ENCODE data around the gene ADCY5.

Gene ADCY5

GRCh38 chr3:123405936-123406510 is 42.9 kb downstream of the ADCY5 start:
- DNase-seq (ENCODE audit: low read depth), result no peak

- DNase-seq (ENCODE audit: low read depth), result no peak
These were observed 43.9 kb downstream of the ADCY5 start for GRCh38 chr3:123405021-123405420.

DNA sequence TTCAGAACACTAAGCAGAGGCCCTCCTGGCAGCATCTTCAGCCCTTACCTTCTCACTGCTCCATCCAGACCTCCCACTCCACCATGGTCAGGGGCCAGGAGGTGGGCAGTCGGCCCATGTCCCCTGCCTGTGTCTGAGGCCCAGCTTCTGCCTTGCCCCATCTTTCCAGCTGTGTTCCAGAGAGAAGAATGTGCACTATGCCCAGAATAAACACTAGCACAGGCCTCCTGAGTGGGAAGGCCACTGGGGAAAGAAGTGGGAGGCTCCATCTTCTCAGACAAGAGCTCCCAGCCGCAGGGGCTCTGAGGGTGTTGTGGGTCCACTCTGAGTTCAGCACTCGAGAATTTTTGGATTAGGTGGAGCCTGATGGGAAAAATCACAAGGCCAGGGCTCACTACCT is 44.5 kb downstream of the ADCY5 start:
- DNase-seq (ENCODE audit: low read depth), result no peak

- DNase-seq (ENCODE audit: low read depth), result no peak
These were observed 46.9 kb downstream of the ADCY5 start for GRCh38 chr3:123401836-123402530.

DNA sequence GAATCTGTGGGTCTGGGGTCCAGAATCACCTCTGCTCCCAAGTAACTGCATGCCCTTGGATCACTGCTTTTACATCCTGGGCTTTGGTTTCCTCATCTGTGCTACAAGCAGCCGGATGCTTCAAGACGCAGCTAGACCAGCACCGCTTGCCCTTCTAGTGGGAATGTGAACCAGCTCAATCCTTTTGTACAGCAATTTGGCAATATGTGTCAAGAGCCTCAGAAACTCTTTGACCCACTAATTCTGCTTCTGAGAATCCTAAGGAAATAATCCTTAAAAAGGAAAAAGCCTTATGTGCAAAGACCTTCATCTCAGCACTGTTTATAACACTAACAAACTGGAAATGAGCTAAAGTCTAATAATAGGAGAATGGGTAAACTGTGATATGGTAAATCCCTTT is 48.7 kb downstream of the ADCY5 start:
- DNase-seq (ENCODE audit: low read depth), result no peak

- DNase-seq (ENCODE audit: low read depth), result no peak
These were observed 49.2 kb downstream of the ADCY5 start for GRCh38 chr3:123399653-123400052.

DNA sequence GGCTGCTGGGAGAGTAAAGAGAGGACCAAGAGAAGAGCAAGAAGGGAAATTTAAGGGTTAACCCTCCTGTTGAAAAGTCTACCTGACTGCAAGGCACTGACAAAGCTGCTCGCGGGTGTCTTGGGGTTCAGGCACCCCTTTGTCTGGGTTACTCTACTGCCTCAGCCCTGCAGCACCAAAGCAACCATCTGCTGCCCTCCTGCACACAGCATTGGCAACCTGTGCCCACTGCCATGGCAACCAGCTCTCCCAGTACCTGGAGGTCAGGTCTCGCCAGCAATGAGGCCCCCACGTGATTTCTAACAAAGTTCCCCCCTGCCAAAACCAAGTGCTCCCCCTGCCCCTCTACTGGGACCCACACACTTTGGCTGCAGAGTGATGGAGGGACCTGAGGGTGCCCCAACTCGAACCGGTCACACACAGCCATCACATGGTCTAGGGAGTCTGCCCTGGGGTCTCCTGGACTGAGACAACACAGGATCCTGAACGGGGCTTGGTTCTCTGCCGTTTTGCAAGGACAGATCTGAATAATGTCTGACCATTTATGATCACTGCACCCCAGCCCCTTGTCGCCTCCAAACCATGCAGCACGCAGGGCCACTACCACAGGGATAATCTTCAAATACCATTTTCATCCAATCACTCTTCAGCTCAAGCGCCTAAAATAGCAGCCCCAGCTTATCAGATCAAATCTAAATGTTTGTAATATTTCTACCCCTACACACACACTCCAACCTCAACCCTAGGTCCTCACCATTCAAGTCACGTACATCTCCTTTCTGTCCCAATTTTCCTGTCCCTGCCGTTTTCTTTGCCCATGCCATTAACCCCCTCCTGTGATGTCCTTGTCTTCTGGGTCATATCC is 50.7 kb downstream of the ADCY5 start:
- no peak for DNase-seq (ENCODE audit: low read depth)

- no peak for DNase-seq (ENCODE audit: low read depth)
These were observed 51.8 kb downstream of the ADCY5 start for GRCh38 chr3:123397050-123397590.

- no peak for DNase-seq (ENCODE audit: low read depth)
These were observed 52.5 kb downstream of the ADCY5 start for GRCh38 chr3:123396171-123397049.

- no peak for DNase-seq (ENCODE audit: low read depth)
These were observed 53.7 kb downstream of the ADCY5 start for GRCh38 chr3:123395235-123395634.

DNA sequence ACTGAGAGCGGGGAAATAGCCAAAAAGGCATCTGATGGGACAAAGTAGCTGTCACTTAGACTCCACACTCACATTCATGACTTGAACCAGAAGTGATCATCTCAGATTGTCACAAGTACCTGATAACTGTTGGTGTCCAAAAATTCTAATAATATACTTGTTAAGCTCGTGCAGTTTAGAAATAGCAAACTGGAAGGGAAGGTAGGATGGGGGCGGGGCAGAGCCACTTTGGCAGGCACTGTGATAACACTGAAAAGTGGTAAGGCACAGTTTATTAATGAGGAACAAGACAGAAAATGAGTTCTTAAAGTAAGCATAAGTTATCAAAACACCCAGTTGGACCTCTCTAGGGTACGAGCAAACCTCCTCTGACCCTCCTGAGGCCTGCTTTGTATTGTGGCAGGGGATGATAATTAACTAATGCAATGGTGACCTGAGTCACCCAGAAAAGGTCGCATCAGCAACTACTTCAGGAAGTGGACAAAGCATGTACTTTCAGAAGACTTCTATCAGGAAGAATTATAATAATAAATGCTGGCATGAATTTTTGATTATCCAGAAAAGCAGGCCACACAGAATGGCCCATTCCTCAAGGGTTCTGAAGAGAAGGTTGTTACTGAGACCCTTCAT is 54.4 kb downstream of the ADCY5 start:
- DNase-seq (ENCODE audit: low read depth), result no peak

GRCh38 chr3:123392871-123393620 is 55.8 kb downstream of the ADCY5 start:
- DNase-seq (ENCODE audit: low read depth), result no peak

GRCh38 chr3:123392368-123392767 is 56.5 kb downstream of the ADCY5 start:
- DNase-seq (ENCODE audit: low read depth), result no peak

DNA sequence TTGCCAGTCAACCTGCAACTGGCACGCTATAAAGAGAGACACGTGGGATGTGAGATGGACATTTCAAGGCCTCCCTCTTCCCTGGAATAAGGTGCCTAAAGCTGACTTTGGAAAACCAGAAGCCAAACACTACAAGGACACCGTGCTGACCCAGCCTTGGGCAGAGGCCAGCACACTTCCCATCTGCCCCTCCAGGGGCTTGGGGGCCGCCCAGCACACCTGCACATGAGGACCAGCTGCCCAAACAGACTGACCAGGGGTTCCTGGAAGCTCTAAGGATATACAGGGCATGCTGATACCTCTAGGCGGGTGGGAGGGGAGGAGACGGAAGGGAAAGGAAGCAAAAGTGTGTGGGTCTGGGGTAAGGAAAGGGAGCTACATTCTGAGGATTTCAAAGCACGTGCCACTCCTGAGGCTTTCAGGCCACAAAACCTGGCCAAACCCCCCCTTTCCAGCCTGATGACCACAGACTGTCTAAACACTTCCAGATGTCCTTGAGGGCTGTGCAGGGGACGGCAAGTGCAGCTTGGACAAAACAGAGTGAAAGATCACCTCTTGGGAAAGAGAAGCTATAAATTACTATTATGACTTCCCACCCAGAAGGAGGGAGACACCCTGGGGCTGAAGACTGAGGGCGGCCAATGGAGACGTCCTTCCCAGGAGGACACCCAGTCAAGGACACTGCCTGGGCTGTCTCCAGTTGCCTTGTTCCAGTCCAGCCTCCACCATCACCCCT is 57.9 kb downstream of the ADCY5 start:
- DNase-seq (ENCODE audit: low read depth), result no peak

GRCh38 chr3:123389628-123389918 is 59.3 kb downstream of the ADCY5 start:
- DNase-seq (ENCODE audit: low read depth), result no peak

DNA sequence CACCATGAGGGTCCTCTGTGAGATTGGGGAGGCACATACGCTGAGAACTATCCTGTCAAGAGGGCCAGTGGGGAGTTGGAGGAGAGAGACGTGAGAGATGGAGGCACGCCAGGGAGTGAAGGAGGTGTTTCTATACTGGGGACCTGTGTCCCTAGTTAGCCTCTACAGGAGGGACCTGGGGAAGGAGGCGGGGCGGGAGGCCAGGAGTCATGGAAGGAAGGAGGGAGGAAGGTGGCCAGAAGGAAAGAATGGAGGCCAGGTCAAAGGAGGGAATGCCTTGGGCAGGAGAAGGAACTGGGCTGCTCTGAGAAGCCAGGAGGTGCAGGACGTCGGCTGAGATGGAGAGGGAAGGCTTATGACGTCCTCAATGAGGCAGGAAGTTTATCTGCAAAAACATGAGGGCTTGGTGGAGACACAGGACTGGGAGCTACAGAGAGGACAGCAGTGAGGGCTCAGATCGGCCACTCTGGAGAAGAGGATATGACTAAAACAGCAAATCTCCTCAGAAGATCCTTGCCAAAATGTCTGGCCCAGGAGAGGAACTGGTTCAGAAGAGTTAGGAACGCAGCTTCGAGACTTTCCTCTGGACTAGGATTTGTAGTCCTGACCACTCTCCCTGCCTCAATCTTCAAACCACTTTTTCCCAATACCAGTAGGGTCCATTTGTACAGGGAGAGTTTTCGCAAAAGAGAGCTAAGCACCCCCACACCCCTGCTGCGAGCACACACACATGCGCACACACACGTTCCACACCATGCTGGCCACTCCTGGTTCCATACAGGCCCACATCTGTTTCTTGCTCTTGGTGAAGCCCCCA is 59.9 kb downstream of the ADCY5 start:
- no peak for DNase-seq (ENCODE audit: low read depth)

GRCh38 chr3:123388042-123388441 is 60.8 kb downstream of the ADCY5 start:
- no peak for DNase-seq (ENCODE audit: low read depth)

DNA sequence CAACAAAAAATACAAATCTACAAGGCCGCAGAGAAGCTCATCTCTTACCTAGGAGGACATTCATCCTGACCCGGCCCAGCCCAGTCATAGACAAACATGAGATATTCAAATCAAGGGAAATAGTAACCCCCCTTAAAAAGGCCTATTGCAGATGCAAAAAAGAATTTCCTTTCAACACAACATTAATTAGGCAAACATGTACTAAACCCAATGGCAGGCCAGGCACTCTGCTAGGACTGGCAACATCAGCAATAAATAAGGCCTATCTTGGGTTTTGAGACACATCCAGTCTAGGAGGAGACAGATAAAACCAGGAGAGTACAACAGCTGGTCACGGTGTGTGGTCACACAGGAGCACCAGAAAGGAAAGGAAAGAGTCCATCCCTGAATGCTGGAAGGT is 61.4 kb downstream of the ADCY5 start:
- DNase-seq (ENCODE audit: low read depth), result no peak

- no peak for DNase-seq (ENCODE audit: low read depth)
These were observed 62.3 kb downstream of the ADCY5 start for GRCh38 chr3:123386477-123387040.
